Measurements from ENCODE around the gene SLC32A1. TPM values are rescaled to one million over a fixed set of nuclear protein-coding genes. Genes with fewer than 3 reads are reported as not detected.

Gene SLC32A1
- total RNA-seq, 1 donor from 2014 or later: not detected

DNA sequence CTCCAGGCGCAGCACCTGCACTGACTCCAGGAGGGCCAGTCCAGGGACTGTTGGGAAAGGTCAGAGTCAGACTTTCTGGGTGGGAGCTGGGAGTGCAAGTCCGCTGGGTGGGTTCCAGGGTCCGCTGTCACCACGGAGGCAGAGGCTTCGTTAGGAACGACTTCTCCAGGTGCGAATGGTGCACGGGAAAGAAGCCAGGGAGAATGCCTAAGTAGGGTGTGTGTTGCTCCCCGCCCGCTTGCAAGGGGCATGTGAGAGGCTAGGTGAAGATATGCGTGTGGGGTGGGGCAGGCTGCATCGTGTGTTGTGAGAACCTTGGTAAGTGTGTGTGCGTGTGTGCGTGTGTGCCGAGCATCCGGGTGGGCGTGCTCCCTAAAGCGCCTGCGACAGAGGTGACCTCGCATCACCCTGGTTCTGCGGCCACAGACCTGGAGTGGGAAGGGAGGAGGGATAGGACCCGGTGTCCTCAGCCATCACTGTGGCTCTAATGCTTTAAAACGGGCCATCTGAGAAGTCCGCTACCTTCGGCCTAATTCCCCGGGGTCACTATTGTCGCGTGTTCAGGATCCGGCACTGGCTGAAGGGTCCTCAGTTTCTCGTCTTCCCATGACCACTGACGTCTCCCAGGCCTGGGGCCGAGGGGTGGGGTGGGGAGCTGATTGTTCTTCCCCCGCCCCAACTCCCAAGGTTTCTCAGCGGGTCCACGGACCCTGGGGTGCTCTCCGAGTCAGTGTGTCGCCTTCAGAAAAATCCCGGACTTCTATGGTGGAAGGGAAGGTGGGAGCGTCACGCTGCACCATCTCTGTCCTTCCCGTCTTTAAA lies 6.1 kb downstream of the SLC32A1 start:
- TF ChIP-seq, protein P1, sequence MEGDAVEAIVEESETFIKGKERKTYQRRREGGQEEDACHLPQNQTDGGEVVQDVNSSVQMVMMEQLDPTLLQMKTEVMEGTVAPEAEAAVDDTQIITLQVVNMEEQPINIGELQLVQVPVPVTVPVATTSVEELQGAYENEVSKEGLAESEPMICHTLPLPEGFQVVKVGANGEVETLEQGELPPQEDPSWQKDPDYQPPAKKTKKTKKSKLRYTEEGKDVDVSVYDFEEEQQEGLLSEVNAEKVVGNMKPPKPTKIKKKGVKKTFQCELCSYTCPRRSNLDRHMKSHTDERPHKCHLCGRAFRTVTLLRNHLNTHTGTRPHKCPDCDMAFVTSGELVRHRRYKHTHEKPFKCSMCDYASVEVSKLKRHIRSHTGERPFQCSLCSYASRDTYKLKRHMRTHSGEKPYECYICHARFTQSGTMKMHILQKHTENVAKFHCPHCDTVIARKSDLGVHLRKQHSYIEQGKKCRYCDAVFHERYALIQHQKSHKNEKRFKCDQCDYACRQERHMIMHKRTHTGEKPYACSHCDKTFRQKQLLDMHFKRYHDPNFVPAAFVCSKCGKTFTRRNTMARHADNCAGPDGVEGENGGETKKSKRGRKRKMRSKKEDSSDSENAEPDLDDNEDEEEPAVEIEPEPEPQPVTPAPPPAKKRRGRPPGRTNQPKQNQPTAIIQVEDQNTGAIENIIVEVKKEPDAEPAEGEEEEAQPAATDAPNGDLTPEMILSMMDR (IDR thresholded peaks at IDR 0.05; ENCODE audit: unreplicated experiment): no peak
- Mint-ChIP-seq H3K27ac (no peak overlapping the region), H3K36me3 (no peaks in the 10 kb centered on the region), H3K27me3 (ENCODE audit: low read depth) (peaks cover 99% of the 10 kb centered on the region), H3K9me3 (no peaks in the 10 kb centered on the region), H3K4me3 (peak overlapping the region; percentile 40), H3K4me1 (peaks cover 31% of the 10 kb centered on the region)
- DNase-seq (ENCODE audit: low spot score in 2 of 2, unreplicated experiment in 2 of 2): no peak

DNA sequence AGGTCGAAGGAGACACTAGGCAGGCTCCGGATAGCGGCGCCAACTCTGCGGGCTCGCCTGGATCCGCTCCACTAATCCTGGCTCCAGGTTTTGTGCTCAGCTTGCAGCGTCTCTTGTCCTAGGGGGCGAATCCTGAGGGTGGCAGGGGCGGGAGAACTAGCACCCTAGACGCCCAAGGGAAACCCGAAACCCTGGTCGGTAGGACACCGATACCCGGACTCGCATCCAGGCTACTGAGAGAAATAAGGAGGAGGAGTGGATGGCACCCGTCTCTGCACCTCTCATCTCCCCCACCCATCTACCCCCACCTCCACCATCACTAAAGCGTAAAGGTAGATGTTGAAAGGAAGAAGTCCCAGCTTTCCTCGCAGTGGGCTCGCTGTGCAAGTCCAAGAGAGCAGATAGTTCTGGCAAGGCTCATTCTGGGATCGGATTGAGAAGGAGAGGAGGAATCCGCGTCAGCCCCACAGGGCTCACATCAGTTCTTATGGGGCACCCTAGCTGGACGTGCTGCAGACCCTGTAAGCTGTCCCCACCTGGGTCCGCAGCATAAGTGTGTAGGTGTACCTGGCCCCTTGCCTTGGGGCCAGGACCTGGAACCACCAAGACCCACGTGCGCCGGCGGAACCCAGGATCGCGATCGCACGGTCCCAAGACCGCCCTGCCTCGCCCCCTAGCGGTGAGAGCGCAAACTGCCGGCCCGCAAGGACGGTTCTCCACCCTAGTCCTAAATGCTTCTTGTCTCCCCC lies 6.9 kb downstream of the SLC32A1 start:
- TF ChIP-seq, protein P1 (IDR thresholded peaks at IDR 0.05; ENCODE audit: unreplicated experiment): peak; percentile 99
- peak overlapping the region; percentile 40 for H3K4me3 Mint-ChIP-seq

DNA sequence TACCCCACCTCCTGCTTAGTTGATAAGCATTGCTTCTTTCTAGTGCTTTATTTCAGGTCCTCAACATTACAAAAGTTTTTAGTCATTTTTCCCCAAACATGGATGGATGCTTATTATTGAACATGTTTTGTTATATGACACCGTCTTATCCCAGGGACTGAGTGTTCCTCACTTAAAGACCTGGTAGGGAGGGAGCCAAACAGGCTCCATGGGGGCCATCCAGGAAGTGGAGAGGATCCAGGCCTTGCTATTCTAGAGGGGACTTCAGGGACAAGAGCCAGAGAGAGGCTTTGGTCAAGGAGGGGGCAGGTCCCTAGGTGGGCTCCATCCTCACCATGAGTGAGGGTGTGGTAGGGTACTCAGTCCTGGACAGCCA lies 7.4 kb downstream of the SLC32A1 start:
- Mint-ChIP-seq H3K4me1 (peaks cover 29% of the 10 kb centered on the region), H3K36me3 (no peaks in the 10 kb centered on the region), H3K27ac (no peak overlapping the region), H3K27me3 (ENCODE audit: low read depth) (peaks cover 99% of the 10 kb centered on the region), H3K9me3 (no peaks in the 10 kb centered on the region), H3K4me3 (no peak overlapping the region)
- TF ChIP-seq, protein P1 (IDR thresholded peaks at IDR 0.05; ENCODE audit: unreplicated experiment): peak; percentile 61
- no peak for DNase-seq (ENCODE audit: low spot score in 2 of 2, unreplicated experiment in 2 of 2)

More for the DNA sequence above, 6.9 kb downstream of the SLC32A1 start:
- peak; percentile 55 to 84 for DNase-seq (ENCODE audit: low spot score in 2 of 2, unreplicated experiment in 2 of 2)
- Mint-ChIP-seq H3K36me3 (no peaks in the 10 kb centered on the region), H3K27me3 (ENCODE audit: low read depth) (peaks cover 99% of the 10 kb centered on the region), H3K27ac (no peak overlapping the region), H3K4me1 (peaks cover 29% of the 10 kb centered on the region), H3K9me3 (no peaks in the 10 kb centered on the region)

DNA sequence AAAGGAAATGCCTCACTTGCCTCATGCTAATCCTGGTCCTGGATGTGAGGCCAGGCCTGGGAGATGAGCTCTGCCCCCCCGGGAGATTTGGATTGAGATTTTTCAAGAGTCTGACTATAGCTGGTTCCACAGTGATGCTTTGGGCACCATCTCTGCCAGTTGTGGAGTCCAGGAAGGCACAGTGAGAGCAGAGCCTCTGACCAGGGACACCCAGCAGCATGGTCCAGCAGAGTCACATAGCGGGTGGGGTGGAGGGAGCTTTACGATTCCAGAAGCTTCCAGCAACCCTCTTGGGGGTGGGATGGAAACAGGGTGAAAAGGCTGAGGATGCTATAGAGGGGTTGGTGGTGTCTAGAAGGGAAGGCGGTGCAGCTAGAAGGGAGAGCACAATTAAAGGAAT lies 8.7 kb downstream of the SLC32A1 start:
- Mint-ChIP-seq H3K4me1 (peaks cover 20% of the 10 kb centered on the region), H3K9me3 (no peaks in the 10 kb centered on the region), H3K4me3 (no peak overlapping the region), H3K36me3 (no peaks in the 10 kb centered on the region), H3K27me3 (ENCODE audit: low read depth) (peaks cover 99% of the 10 kb centered on the region), H3K27ac (no peak overlapping the region)
- DNase-seq (ENCODE audit: low spot score in 2 of 2, unreplicated experiment in 2 of 2): no peak
- TF ChIP-seq, protein P1 (IDR thresholded peaks at IDR 0.05; ENCODE audit: unreplicated experiment): no peak

DNA sequence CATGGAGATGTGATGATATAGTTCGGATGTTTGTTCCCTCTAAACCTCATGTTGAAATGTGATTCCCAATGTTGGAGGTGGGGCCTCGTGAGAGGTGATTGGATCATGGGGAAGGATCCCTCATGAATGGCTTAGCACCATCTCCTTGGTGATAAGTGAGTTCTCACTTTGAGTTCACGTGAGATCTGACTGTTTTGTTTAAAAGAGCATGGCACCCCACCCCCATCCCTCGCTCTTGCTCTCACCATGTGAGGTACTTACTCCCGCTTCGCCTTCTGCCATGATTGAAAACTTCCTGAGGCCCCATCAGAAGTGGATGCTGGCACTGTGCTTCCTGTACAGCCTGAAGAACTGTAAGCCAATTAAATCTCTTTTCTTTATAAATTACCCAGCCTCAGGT lies 10.9 kb downstream of the SLC32A1 start:
- Mint-ChIP-seq H3K36me3 (no peaks in the 10 kb centered on the region), H3K4me1 (peaks cover 8% of the 10 kb centered on the region), H3K4me3 (no peak overlapping the region), H3K9me3 (no peaks in the 10 kb centered on the region), H3K27me3 (ENCODE audit: low read depth) (peaks cover 95% of the 10 kb centered on the region), H3K27ac (no peak overlapping the region)
- DNase-seq (ENCODE audit: low spot score in 2 of 2, unreplicated experiment in 2 of 2): no peak
- TF ChIP-seq, protein P1 (IDR thresholded peaks at IDR 0.05; ENCODE audit: unreplicated experiment): no peak
